ENCODE measurements around the gene CPTP. TPM values are rescaled to one million over a fixed set of nuclear protein-coding genes. Genes with fewer than 3 reads are reported as not detected.

Gene CPTP
- total RNA-seq, 1 experiment from 2014 or later, result 14.0 TPM

DNA sequence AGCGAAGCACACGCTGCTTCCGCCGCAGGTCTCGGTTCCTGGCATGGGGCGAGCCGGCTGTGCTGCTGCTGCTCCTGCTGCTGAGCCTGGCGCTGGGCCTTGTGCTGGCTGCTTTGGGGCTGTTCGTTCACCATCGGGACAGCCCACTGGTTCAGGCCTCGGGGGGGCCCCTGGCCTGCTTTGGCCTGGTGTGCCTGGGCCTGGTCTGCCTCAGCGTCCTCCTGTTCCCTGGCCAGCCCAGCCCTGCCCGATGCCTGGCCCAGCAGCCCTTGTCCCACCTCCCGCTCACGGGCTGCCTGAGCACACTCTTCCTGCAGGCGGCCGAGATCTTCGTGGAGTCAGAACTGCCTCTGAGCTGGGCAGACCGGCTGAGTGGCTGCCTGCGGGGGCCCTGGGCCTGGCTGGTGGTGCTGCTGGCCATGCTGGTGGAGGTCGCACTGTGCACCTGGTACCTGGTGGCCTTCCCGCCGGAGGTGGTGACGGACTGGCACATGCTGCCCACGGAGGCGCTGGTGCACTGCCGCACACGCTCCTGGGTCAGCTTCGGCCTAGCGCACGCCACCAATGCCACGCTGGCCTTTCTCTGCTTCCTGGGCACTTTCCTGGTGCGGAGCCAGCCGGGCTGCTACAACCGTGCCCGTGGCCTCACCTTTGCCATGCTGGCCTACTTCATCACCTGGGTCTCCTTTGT, 9.1 kb downstream of the CPTP start:
- Mint-ChIP-seq H3K9me3 (no peaks in the 10 kb centered on the region), H3K27ac (no peak overlapping the region), H3K36me3 (ENCODE audit: insufficient read depth in 1 of 3, low read depth in 3 of 3) (peaks cover under 1 to 7% (median 2%) of the 10 kb centered on the region in 3 experiments; a peak in 5 of 7 replicates), H3K4me1 (no peaks in the 10 kb centered on the region), H3K27me3 (ENCODE audit: low read depth) (peaks cover 1% of the 10 kb centered on the region; the same call in 1 of the 2 replicates), H3K4me3 (no peak overlapping the region)
- H2BK15ac ChIP-seq (ENCODE audit: low read depth, low read length), result no peak overlapping the region
- H3K4me2 ChIP-seq (ENCODE audit: insufficient read depth, insufficient read length, low read length), result no peak overlapping the region
- H3K79me1 ChIP-seq (ENCODE audit: insufficient read depth, low read depth, low read length, poor library complexity, severe bottlenecking), result no peaks in the 10 kb centered on the region
- no peak overlapping the region for H2BK5ac ChIP-seq (ENCODE audit: insufficient read length, low read length)
- H2BK12ac ChIP-seq (ENCODE audit: insufficient read length, low read depth, low read length), result no peak overlapping the region
- H2AFZ ChIP-seq (ENCODE audit: low read length), result no peak overlapping the region
- H4K20me1 ChIP-seq (ENCODE audit: control insufficient read depth, insufficient read depth, insufficient read length), result no peaks in the 10 kb centered on the region
- no peaks in the 10 kb centered on the region for H3K79me2 ChIP-seq (ENCODE audit: insufficient read depth, low read length)
- H3K18ac ChIP-seq (ENCODE audit: insufficient read length, low read depth, low read length), result no peak overlapping the region
- no peaks in the 10 kb centered on the region for H3K4me1 ChIP-seq (ENCODE audit: insufficient read depth, low read length)
- H3K14ac ChIP-seq (ENCODE audit: insufficient read depth, low read length), result no peak overlapping the region
- H4K8ac ChIP-seq (replicated peaks; ENCODE audit: insufficient read length, low read depth, low read length), result no peak overlapping the region
- H4K91ac ChIP-seq (ENCODE audit: insufficient read length, low read depth, low read length), result no peak overlapping the region
- no CpG with 5 or more reads among the region's 36 CpGs for WGBS (ENCODE audit: extremely low coverage, insufficient read length, low lambda C conversion rate)
- H3K23ac ChIP-seq (ENCODE audit: insufficient read length, low read depth, low read length), result no peak overlapping the region
- TF ChIP-seq CTCF (conservative IDR thresholded peaks at IDR 0.05), result no peak
- no peak for DNase-seq
- H3K27ac ChIP-seq (ENCODE audit: insufficient read length, low read depth, low read length), result no peak overlapping the region
- no peak overlapping the region for H3T11ph ChIP-seq (ENCODE audit: low read length)
- H3K23me2 ChIP-seq (ENCODE audit: insufficient read length, low read depth, low read length, poor library complexity, severe bottlenecking), result no peaks in the 10 kb centered on the region
- no peak overlapping the region for H3K4ac ChIP-seq (ENCODE audit: low read depth, low read length)
- H3K27me3 ChIP-seq (ENCODE audit: insufficient read depth, low read length), result no peaks in the 10 kb centered on the region
- no peak overlapping the region for H3K9ac ChIP-seq (ENCODE audit: extremely low read depth, insufficient read length, low read length)
- no peak overlapping the region for H2BK120ac ChIP-seq (ENCODE audit: low read depth, low read length, poor library complexity, severe bottlenecking)
- no peak overlapping the region for H2AK5ac ChIP-seq (ENCODE audit: insufficient read length, low read length)
- no peak overlapping the region for H3K56ac ChIP-seq (ENCODE audit: insufficient read length, low read depth, low read length)
- no peaks in the 10 kb centered on the region for H3K9me3 ChIP-seq (ENCODE audit: control insufficient read depth, low read depth, low read length)
- no peak overlapping the region for H2BK20ac ChIP-seq (ENCODE audit: low read depth, low read length, poor library complexity, severe bottlenecking)
- no peak overlapping the region for H4K5ac ChIP-seq (ENCODE audit: insufficient read length, low read depth, low read length)
